Ovary (tissue), 3 donors: ENCODE results near the gene HK2.

Source experiments
- EP300 ChIP-seq: sonication (generic); formaldehyde crosslinking; IDR thresholded peaks from one replicate; pipeline ENCODE4 v1.6.1; 2017; ENCODE audit warnings: antibody characterized with exemption
- POLR2A ChIP-seq: fragments of 450-650 bp; IDR thresholded peaks from one replicate; pipeline ENCODE4 v1.6.1; 2017; ENCODE audit warnings: antibody characterized with exemption, mild to moderate bottlenecking, moderate library complexity
- TF ChIP-seq, protein P1 (sequence below), 3 donors: fragments of 450-650 bp in 2 of 3; fragments of 200-600 bp in 1 of 3; IDR thresholded peaks; one replicate each; pipeline versions ENCODE4 v1.5.1 to v1.8.0; 2016 to 2022; ENCODE audit warnings: antibody characterized with exemption in 3 of 3, mild to moderate bottlenecking in 1 of 3
- donor health status: DM: no; HTN: no; CAD: no.

DNA sequence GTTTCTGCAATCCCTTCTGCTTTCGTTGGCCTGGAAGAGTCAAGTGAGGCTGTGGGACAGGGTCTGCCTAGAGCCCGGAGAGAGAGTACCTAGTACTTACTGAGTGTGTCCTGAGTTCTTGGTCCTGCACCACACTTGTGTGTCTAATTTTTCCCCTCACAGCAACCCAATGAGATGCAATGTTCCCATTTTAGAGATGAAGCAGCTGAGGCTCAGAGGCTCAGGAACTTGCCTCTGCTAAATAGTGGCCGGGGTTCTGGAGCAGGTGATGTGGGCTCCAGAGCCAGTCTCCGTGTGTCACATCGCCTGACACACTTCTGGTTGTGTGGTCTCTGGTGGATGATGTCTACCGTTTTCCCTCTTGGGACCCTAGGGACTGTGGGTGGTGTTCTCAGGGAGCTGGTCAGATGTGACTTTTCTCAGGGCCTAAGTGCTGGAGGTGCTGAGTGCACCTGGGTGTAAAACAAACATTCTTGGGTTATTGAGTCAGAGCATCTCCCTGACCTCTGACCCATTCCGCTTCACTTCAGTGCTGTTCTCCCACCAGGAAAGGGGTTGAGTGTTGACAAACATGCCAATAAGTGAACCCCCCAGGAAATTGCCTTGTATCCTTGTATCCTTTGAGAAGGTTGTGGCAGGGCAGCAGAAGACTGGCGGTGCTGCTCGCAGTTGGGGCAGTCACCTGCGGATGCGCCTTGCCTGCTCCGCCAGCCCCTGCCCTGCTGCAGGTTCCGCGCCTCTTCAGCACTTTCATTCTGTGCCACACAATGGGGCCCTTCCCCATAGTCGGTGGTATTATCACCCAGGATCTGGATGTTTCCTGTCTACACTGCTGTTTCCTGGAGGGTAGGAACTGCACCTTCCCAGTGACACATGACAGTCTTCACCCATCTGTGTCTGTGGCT is 32.1 kb downstream of the HK2 start:
- TF ChIP-seq, protein P1, sequence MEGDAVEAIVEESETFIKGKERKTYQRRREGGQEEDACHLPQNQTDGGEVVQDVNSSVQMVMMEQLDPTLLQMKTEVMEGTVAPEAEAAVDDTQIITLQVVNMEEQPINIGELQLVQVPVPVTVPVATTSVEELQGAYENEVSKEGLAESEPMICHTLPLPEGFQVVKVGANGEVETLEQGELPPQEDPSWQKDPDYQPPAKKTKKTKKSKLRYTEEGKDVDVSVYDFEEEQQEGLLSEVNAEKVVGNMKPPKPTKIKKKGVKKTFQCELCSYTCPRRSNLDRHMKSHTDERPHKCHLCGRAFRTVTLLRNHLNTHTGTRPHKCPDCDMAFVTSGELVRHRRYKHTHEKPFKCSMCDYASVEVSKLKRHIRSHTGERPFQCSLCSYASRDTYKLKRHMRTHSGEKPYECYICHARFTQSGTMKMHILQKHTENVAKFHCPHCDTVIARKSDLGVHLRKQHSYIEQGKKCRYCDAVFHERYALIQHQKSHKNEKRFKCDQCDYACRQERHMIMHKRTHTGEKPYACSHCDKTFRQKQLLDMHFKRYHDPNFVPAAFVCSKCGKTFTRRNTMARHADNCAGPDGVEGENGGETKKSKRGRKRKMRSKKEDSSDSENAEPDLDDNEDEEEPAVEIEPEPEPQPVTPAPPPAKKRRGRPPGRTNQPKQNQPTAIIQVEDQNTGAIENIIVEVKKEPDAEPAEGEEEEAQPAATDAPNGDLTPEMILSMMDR (IDR thresholded peaks at IDR 0.05), result no peak
- TF ChIP-seq EP300 (no peak), POLR2A (no peak)
